WERI-Rb-1 (cell line): Measurements from ENCODE around the gene GRID1.

Source experiments
- DNase-seq: peaks from one replicate; pipeline ENCODE4 v3.0.0-alpha.2; 2020
- H3K27ac ChIP-seq: fragments of 250-450 bp; sonication (Bioruptor Pico); 2 replicates; pipeline ENCODE4 v1.5.1; 2020; ENCODE audit warnings: mild to moderate bottlenecking, moderate library complexity
- H3K27me3 ChIP-seq: fragments of 250-450 bp; sonication (Bioruptor Pico); 2 replicates; pipeline ENCODE4 v1.5.1; 2021; ENCODE audit warnings: mild to moderate bottlenecking, low read depth, moderate library complexity; ENCODE audit not compliant: insufficient read depth, severe bottlenecking
- H3K36me3 ChIP-seq: fragments of 250-450 bp; sonication (Bioruptor Pico); 2 replicates; pipeline ENCODE4 v1.5.1; 2020; ENCODE audit warnings: mild to moderate bottlenecking, moderate library complexity
- H3K4me3 ChIP-seq: 2 replicates; pipeline ENCODE4 v1.5.1; 2011; ENCODE audit warnings: low read depth, mild to moderate bottlenecking, control low read depth, low read length
- H3K9me3 ChIP-seq: fragments of 250-450 bp; sonication (Bioruptor Pico); 2 replicates; pipeline ENCODE4 v1.5.1; 2021; ENCODE audit warnings: mild to moderate bottlenecking, moderate library complexity; ENCODE audit not compliant: severe bottlenecking
- CTCF ChIP-seq: IDR thresholded peaks from 2 replicates; pipeline ENCODE4 v1.5.1; 2011; ENCODE audit warnings: low read depth, mild to moderate bottlenecking, control low read depth, inconsistent platforms, low read length

Gene GRID1

GRCh38 chr10:86074294-86074693 is 292.3 kb downstream of the GRID1 start:
- H3K27ac ChIP-seq, result no peak overlapping the region
- no peaks in the 10 kb centered on the region for H3K9me3 ChIP-seq
- TF ChIP-seq CTCF, result no peak
- DNase-seq, result no peak
- H3K4me3 ChIP-seq, result no peak overlapping the region
- no peaks in the 10 kb centered on the region for H3K27me3 ChIP-seq
- no peaks in the 10 kb centered on the region for H3K36me3 ChIP-seq

- Histone ChIP-seq H3K27me3 (no peaks in the 10 kb centered on the region), H3K4me3 (no peak overlapping the region), H3K36me3 (no peaks in the 10 kb centered on the region), H3K27ac (no peak overlapping the region), H3K9me3 (no peaks in the 10 kb centered on the region)
- no peak for DNase-seq
- no peak for TF ChIP-seq CTCF
Measured at GRCh38 chr10:86073199-86073977, 293.2 kb downstream of the GRID1 start.

DNA sequence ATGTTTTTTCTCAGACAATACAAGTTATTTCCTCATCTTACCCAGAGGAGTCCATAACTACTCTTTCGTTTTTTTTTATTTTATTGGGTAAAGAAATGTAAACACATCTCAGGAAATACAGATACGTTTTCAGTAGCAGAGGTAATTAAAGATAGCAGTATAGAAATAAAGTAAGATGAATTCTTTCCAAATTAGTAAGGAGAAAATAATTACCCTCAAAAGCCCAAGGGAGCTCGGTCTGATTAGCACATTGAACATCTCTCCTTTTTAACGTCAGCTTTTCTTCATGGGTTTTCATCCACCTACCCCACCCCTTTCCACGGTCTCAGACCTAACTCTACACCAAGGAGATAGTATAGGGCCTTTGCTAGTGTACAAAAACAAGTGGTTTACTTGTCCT is 294.2 kb downstream of the GRID1 start:
- Histone ChIP-seq H3K27ac (no peak overlapping the region), H3K27me3 (no peaks in the 10 kb centered on the region), H3K36me3 (no peaks in the 10 kb centered on the region), H3K4me3 (no peak overlapping the region), H3K9me3 (no peaks in the 10 kb centered on the region)
- TF ChIP-seq CTCF, result no peak
- no peak for DNase-seq

DNA sequence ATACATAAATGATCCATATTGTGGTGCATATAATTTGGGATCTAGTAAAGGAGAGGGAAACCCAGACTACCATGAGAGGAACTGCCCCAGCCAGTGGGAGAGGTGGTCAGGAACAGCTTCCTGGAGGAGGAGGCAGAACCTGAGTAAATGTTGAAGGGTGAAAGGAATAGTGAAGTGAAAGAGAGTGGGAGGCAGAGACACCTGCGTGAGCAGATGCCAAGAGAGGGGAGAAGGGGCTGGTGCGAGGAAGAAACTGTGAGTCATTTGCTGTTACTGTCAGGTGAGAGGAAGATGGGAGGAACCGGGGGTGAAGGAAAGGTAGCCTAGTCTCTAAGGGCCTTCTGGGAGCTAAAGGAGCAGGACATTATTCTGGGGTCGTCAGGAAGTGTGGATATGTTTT is 294.8 kb downstream of the GRID1 start:
- H3K27ac ChIP-seq, result no peak overlapping the region
- no peak for DNase-seq
- H3K4me3 ChIP-seq, result no peak overlapping the region
- no peak for TF ChIP-seq CTCF
- H3K9me3 ChIP-seq, result no peaks in the 10 kb centered on the region
- H3K27me3 ChIP-seq, result no peaks in the 10 kb centered on the region
- no peaks in the 10 kb centered on the region for H3K36me3 ChIP-seq

- Histone ChIP-seq H3K36me3 (no peaks in the 10 kb centered on the region), H3K27ac (no peak overlapping the region), H3K27me3 (no peaks in the 10 kb centered on the region), H3K4me3 (no peak overlapping the region), H3K9me3 (no peaks in the 10 kb centered on the region)
- no peak for TF ChIP-seq CTCF
- DNase-seq, result no peak
Measured at GRCh38 chr10:86071145-86071544, 295.4 kb downstream of the GRID1 start.

DNA sequence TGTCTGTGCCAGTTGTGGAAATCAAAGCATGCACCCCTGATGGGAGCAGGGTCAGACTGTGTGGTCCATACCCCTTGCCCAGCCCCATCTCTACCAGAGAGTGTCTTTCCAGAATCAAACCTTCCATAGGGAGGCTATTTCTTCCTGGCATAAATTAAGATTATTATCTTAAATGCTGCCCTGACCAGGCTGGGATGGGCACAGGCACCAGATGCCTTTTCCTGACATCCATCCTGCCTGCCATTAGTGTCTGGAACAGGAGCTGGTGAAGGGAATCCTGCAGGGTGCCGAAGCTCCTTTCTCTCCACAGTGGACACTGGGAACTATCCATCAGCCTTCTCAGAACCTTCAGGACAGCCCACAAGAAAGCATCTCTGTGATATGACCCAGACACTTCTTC is 296.3 kb downstream of the GRID1 start:
- Histone ChIP-seq H3K9me3 (no peaks in the 10 kb centered on the region), H3K27me3 (no peaks in the 10 kb centered on the region), H3K27ac (no peak overlapping the region), H3K36me3 (no peaks in the 10 kb centered on the region), H3K4me3 (no peak overlapping the region)
- no peak for TF ChIP-seq CTCF
- DNase-seq, result no peak
